HG02852 (cell line): Measurements from ENCODE around the gene DUSP14.

ENCODE experiments used
- ATAC-seq: cut with Tn5 transposase; IDR thresholded peaks from one replicate; pipeline ENCODE4 v1.9.1; 2021; ENCODE audit warnings: mild to moderate bottlenecking, moderate library complexity; ENCODE audit not compliant: unreplicated experiment

The DUSP14 gene

GRCh38 chr17:37553401-37553966, 63.8 kb downstream of the DUSP14 start:
- no peak for ATAC-seq

- no peak for ATAC-seq
These were observed 65.7 kb downstream of the DUSP14 start for GRCh38 chr17:37555386-37555785.

- ATAC-seq: no peak
These were observed 67.8 kb downstream of the DUSP14 start for GRCh38 chr17:37557482-37557881.

- ATAC-seq: no peak
These were observed 68.6 kb downstream of the DUSP14 start for GRCh38 chr17:37558299-37558698.

- no peak for ATAC-seq
These were observed 72.5 kb downstream of the DUSP14 start for GRCh38 chr17:37562016-37562745.
